ENCODE results near the gene TRIM28. TPM values are rescaled to one million over a fixed set of nuclear protein-coding genes. Genes with fewer than 3 reads are reported as not detected.

Gene TRIM28
- total and polyA plus RNA-seq, 2 donors (not counting 3 experiments of a cell fraction or from before 2014, with no cell fraction given): 429 to 521 TPM

DNA sequence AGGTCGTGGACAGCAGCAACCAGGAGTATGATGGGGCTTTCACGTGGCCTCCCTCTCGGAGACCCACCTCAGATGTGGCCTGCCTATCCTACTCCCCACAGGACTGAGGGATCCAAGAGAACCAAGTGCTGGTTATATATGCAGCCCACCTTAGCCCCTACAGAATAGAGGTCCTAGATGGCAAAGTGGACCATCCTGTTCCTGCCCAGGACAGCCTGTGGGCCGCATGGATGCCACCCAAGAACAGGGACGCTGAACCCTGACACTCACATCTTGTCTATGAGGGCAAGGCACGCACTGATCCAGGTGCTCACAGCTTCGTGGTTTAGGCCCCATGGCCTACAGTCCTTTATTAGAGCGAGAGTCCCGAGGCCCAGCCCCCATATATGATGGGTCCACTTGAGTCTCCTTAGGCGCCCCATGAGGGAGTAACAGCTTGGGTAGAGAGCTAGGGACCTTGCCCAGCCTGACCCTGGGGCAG, 30.6 kb upstream of the TRIM28 start:
- FAIRE-seq (no peak), DNase-seq (ENCODE audit: low read depth, low spot score) (no peak)
- Histone ChIP-seq H3K9ac (replicated peaks; ENCODE audit: extremely low read depth, insufficient read depth, low read length) (no peak overlapping the region), H3K4me3 (replicated peaks in 1 of 3; ENCODE audit: insufficient read depth in 1 of 3, low read depth in 1 of 3, low read length in 3 of 3) (no peak overlapping the region), H3K4me2 (ENCODE audit: insufficient read depth, low read length) (no peak overlapping the region), H3K27ac (ENCODE audit: insufficient read depth, low read depth, low read length) (no peak overlapping the region), H3K9me3 (replicated peaks; ENCODE audit: control insufficient read depth, insufficient read depth, low read length) (no peaks in the 10 kb centered on the region), H3K27me3 (ENCODE audit: control insufficient read depth in 2 of 2, insufficient read depth in 2 of 2, low read length in 2 of 2) (no peaks in the 10 kb centered on the region), H3K79me2 (ENCODE audit: control insufficient read depth, insufficient read depth, low read length) (peaks cover 27% of the 10 kb centered on the region), H3K4me1 (ENCODE audit: control insufficient read depth, extremely low read depth, insufficient read depth, low read length) (peaks cover 7% of the 10 kb centered on the region), H3K36me3 (ENCODE audit: control insufficient read depth in 2 of 2, extremely low read depth in 1 of 2, insufficient read depth in 2 of 2, low read length in 2 of 2) (peaks cover 0 to 11% of the 10 kb centered on the region in 2 experiments), H3K9me1 (replicated peaks; ENCODE audit: control insufficient read depth, extremely low read depth, insufficient read depth, low read length) (no peaks in the 10 kb centered on the region), H4K20me1 (replicated peaks; ENCODE audit: control insufficient read depth, extremely low read depth, insufficient read depth, low read length) (no peaks in the 10 kb centered on the region), H2AFZ (ENCODE audit: low read depth, low read length) (no peak overlapping the region)
- intact Hi-C loops (cut with micrococcal nuclease) (no loop called here), dilution Hi-C loops (cut with MboI; ENCODE audit: extremely low pct_ligation_motif_present, low sequenced_read_pairs) (no loop called here)
- ChIA-PET POLR2A (interaction anchor here (0.8 to 1.6 kb wide), 3 partner anchors 31 to 62 kb away, joined by 4 to 6 read pairs (median 4); partner anchors contain the start of genes CHMP2A and TRIM28), CTCF (interaction anchor here (0.9 to 2.7 kb wide), 16 partner anchors 10 to 150 kb away, joined by 3 to 42 read pairs (median 5); partner anchors contain the start of genes CHMP2A, TRIM28, UBE2M and ZNF497)
- TF ChIP-seq GATA2 (IDR thresholded peaks at IDR 0.05; ENCODE audit: insufficient read depth, insufficient read length, low read depth, low read length): no peak
- TF ChIP-seq EZH2 (IDR thresholded peaks at IDR 0.05; ENCODE audit: borderline replicate concordance, low read depth, low read length, severe bottlenecking): no peak
- no peak for TF ChIP-seq JUN (IDR thresholded peaks at IDR 0.05; ENCODE audit: borderline replicate concordance, insufficient read depth, insufficient read length, low read depth)
- no peak for TF ChIP-seq POLR2AphosphoS5 (IDR thresholded peaks at IDR 0.05; ENCODE audit: insufficient read depth, low read depth, low read length)
- TF ChIP-seq MYC (IDR thresholded peaks at IDR 0.05; ENCODE audit: low read depth, low read length): no peak
- TF ChIP-seq POLR2A (IDR thresholded peaks at IDR 0.05; ENCODE audit: low read depth, low read length): no peak
- no peak for TF ChIP-seq MAX (IDR thresholded peaks at IDR 0.05; ENCODE audit: insufficient read depth, insufficient read length)
- TF ChIP-seq FOS (IDR thresholded peaks at IDR 0.05; ENCODE audit: borderline replicate concordance, insufficient read depth, low read length): no peak
- TF ChIP-seq, protein P1, sequence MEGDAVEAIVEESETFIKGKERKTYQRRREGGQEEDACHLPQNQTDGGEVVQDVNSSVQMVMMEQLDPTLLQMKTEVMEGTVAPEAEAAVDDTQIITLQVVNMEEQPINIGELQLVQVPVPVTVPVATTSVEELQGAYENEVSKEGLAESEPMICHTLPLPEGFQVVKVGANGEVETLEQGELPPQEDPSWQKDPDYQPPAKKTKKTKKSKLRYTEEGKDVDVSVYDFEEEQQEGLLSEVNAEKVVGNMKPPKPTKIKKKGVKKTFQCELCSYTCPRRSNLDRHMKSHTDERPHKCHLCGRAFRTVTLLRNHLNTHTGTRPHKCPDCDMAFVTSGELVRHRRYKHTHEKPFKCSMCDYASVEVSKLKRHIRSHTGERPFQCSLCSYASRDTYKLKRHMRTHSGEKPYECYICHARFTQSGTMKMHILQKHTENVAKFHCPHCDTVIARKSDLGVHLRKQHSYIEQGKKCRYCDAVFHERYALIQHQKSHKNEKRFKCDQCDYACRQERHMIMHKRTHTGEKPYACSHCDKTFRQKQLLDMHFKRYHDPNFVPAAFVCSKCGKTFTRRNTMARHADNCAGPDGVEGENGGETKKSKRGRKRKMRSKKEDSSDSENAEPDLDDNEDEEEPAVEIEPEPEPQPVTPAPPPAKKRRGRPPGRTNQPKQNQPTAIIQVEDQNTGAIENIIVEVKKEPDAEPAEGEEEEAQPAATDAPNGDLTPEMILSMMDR (IDR thresholded peaks at IDR 0.05; ENCODE audit: extremely low read depth in 1 of 2, insufficient read depth in 1 of 2, low read depth in 1 of 2, low read length in 2 of 2): no peak
- BruUV-seq (replicated peaks): no TSS peak
